Esophagus squamous epithelium (tissue), 4 donors: ENCODE results near the gene GCLC.

ENCODE experiments used
- CTCF ChIP-seq, 6 experiments: fragments of 450-650 bp in 4 of 6; fragments of 200-600 bp in 2 of 6; sonication (generic) in 2 of 6; IDR thresholded peaks; one replicate each; pipeline ENCODE4 v1.5.1; 2016 to 2019; ENCODE audit warnings: antibody characterized with exemption in 6 of 6, mild to moderate bottlenecking in 4 of 6, moderate library complexity in 4 of 6
- POLR2A ChIP-seq, 4 donors: fragments of 450-650 bp; IDR thresholded peaks; one replicate each; pipeline ENCODE4 v1.6.1; 2017; ENCODE audit warnings: antibody characterized with exemption in 4 of 4, mild to moderate bottlenecking in 4 of 4, moderate library complexity in 3 of 4

GRCh38 chr6:53476964-53477363 is 67.9 kb downstream of the GCLC start:
- TF ChIP-seq POLR2A (IDR thresholded peaks at IDR 0.05) (no peak), CTCF (IDR thresholded peaks at IDR 0.05) (no peak)
